Measurements from ENCODE around the gene HIP1R.

HIP1R gene

DNA sequence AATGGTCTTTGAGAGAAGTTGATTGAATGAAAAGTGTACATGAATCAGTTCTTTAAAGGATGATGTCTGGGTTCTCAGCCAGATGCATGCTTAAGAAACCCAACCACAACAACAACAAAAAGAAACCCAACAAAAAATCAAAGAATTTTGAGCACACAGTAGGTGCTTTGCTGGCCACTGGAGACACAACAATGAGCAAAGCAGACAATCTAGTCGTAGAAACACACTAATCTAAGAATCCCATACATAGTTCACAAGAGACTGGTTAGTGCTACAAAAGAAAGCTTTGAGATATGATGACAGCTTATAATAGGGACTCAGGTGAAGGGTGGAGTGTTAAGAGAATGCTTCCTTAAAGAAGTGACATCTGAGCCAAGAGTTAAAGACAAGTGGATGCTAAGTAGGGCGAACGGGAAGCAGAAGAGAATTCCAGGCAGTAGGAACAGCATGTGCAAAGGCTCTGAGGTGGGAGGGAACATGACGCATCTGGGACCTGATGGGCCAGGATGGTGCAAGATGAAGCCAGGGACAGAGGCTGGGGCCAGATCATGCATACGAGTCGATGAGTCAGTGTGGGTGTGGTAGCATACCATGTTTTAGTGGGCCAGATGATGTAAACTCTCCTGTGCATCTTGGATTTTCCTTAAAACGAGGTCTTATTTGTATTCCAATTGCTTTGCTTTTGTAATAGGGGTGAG lies 4.6 kb upstream of the HIP1R start:
- DNase-seq, result no peak

DNA sequence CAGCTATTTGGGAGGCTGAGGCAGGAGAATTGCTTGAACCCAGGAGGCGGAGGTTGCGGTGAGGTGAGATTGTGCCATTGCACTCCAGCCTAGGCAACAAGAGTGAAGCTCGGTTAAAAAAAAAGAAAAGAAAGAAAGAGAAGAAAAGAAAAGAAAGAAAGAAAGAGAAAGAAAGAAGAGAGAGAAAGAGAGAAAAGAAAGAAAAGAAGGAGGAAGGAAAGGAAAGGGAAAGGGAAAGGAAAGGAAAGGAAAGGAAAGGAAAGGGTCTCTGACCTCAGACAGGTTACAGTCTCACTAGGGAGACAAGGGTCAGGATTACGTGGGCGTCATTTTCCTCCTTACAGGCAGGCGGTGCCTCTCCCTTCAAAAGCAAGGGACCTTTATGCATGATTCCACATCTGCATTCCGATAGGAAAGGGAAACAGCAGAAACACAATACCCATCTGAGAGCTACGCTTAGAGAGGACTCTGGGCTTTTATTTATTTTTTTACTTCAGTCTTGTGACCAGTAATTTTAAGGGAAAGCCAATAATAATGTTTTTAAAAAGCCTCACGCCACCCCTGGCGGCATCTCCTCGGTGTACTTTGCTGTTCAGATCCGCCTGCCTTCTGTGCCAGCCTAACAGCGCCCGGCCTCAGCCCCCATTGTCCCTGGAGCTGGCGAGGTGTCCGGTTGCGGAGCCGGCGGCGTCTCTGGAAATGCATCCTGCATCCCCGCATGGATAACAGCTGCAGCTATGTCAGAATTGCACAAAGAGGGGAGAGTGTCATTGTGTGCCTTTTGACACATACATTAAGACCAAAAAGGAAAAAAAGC lies 945 bp upstream of the HIP1R start:
- no peak for DNase-seq

DNA sequence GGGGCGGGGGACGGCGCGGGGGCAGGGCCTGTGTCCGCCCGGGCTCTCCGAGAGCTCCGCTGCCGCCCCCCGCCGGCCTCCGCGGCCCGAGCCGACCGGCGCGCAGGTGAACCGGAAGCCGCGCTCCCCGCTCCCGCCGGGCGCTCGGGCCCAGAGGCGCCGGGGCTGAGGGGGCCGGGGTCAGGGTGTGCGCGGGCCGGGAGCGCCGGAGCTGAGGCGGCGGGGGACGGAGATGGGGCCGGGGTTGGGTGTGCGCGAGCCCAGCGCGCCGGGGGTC lies 431 bp downstream of the HIP1R start:
- DNase-seq, result no peak

DNA sequence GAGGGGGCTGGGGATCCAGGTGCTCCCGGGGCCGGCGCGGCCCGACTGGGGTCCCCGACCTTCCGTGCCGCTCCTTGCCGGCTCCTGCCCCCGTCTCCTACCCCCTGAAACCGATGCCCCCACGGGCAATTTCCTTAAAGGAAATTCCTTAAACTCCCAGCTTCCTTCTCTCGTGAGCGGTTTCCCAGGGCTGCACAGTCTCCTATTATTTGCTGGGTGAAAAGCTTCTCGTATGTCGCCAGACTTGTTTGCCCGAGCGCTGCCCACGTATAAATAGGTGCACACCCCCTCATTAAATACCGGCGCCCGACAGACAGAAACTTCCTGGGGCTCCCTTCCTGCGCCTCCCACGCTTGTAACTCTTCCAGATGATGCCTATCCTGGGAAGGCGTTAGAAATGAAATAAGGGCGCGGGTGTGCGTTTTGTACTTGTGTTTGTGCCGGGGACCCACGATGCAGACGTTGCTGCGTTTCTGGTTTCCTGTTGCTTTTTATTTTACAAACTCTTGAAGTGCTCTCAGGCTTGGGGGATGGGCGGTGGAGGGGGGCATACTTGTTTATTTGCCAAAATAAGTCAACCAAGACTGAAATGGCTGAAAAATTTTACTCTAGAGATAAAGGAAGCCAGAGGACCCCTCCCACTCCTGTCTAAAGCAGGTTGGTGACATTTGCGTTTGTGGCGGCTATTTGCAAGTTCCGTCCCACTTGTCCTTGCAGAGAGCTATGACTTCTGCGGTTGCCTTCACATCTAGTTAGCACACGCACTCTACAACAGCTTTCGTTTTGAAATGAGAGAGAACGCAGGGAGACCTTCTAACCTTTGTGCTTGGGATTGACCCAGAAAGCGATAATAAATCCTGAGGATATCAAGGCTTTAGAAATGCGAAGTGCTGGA lies 1.0 kb downstream of the HIP1R start:
- no peak for DNase-seq

DNA sequence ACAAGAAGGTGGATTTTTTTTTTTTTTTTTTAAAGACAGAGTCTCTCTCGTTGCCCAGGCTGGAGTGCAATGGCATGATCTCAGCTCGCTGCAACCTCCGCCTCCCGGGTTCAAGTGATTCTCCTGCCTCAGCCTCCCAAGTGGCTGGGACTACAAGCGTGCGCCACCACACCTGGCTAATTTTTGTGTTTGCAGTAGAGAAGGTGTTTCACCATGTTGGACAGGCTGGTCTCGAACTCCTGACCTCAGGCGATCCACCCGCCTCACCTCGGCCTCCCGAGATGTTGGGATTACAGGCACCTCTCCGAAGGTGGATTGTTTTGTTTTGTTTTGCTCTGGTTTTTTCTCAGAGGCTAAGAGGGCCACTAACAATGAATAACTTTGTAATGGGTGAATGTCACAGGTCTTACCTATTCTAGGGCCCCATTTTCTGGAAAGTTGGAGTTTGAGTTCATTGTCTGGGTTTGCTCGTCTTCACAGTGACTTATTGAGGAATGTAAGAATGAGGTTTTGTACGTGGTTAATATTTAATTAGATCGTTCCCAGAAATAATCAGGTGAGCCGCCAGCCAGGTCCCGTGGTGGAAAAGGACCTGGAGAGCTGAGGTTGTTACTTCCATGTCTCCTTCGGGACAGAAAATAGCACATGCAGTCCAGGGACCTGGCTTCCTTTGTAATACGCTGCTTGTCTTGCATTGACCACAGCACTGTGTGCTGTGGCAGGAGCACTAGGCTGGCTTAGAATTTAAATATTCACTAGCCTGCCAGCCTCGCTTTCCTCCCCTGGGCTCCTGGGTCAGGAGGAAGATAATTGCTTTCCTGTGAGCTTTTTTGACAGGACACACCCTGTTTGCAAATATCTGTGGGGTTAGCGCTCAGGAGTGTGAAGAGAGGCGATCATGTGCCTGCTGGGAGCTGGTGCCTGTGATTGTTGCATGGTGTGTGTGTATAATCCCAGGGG lies 2.3 kb downstream of the HIP1R start:
- peak; percentile 66 for DNase-seq

DNA sequence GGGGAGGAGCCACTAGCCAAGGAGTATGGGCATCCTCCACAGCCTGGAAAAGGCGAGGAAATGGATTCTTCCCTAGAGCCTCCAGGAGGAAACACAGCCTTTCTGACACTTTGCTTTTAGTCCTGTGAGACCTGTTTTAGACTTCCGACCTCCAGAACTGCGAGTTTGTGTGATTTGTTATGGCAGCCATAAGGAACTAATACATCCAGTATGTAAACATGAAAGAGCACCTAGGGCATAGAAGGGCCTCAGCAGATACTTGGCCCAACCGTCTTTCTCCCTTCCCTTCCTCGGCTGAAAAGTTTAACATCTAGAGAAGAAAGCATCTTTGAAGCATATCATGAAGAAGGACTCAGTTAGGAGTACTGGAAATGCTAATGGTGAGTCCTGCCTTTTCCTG lies 3.6 kb downstream of the HIP1R start:
- DNase-seq, result no peak

DNA sequence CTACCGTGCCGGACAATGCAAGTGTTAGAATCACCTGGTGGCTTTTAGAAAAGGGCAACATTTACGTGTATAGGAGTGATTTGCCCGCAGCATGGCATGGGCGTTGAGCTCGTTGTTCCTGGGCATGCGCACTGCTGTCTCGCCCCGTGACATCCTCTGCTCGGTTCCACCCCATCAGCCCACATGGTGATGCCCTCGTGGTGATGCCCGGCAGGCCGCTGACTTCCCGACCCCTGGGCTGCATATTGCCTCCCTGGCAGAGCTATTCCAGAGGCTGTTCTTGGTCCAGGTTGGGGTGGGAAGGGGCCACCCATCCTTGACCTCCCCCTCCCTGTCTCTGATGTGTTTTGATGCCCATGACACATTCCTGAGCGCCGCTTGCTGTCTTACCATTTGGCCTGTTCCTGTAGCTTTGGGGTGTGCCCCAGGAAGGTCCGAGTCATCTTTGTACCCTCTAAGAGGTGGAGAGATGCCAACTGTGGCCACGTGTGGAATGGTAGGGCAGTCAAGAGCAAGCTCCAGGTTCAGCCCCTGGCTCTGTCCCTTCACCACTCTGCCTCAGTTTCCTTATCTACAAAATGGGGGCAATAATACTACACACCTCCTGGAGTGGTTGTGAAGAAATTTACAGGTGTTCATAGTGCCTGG lies 4.8 kb downstream of the HIP1R start:
- DNase-seq, result no peak

DNA sequence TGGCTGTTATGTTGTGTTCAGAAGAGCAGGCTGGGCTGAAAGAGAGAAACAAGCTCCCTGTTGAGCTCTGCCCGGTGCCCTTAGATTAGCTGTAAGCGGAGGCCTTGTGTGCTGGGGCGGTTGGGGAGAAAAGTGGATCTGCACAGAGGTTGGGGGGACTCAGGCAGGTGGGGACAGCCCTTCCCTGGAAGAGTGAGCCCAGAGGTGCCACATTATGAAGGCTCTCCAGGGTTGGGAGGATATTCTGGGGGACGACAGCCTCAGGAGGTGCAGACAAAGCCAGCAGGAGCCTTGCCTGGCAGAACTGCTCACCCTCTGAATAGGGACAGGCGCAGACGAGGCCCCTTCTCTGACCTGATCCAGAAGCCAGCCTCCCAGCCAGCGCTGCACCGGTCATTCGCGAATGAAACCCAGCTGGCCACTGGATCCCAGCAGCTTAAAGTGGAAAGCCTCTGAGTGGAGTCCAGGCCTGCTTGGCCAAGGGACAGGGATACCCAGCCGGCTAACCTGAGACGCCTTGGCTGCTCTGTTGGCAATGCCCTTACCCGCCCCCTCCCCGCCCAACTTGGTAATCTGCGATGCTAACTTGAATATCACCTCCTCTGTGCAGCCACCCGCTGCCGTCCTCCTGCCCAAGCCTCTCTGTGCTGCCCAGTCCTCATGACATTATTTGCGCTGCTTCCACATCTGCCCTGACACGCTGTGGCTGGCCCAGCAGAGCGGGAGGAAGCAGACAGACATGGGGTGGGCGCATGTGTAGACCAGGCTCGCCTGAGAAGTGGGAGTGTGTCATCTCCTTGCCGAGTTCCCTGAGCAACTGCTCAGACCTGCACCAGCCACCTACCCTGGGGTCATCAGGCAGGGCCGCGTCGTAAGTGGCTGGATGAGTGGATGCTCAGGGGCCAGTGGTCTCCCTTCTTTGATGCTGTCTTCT lies 5.6 kb downstream of the HIP1R start:
- no peak for DNase-seq

DNA sequence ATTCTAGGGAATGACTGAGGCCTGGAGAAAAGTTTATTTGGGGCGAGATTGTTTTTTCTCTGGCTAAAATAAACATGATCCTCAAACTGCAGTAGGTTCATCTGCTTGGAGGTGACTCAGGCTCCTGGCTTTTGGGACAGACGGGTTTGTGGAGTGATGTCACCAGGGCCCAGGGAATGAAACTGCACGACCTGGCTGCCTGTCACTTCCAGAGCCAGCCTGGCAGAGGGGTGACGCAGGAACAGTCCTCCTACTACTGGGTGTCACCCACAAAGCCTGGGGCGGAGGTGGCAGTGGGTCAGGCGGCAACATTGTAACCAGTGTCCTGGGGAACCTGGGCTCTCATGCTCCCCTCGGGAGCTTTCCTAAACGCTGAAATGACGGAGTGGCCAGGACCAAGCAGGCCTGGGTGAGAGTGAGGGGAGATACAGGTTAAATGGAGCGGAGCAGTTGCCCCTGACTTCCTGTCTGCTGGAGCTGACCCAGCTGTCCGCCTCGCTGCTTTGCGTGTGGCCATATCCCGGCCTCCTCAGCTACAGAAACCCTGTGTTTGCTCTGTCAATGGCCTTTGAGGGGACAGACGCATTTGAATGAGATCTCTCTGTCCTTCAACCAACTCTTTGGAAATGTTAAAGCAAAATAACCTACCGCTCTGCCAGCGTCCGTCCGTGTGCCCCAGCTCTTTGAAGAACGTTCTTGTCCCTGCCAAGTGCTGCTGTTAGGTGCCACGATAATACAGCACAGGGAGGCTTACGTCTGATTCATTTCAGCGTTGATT lies 6.5 kb downstream of the HIP1R start:
- DNase-seq, result no peak

DNA sequence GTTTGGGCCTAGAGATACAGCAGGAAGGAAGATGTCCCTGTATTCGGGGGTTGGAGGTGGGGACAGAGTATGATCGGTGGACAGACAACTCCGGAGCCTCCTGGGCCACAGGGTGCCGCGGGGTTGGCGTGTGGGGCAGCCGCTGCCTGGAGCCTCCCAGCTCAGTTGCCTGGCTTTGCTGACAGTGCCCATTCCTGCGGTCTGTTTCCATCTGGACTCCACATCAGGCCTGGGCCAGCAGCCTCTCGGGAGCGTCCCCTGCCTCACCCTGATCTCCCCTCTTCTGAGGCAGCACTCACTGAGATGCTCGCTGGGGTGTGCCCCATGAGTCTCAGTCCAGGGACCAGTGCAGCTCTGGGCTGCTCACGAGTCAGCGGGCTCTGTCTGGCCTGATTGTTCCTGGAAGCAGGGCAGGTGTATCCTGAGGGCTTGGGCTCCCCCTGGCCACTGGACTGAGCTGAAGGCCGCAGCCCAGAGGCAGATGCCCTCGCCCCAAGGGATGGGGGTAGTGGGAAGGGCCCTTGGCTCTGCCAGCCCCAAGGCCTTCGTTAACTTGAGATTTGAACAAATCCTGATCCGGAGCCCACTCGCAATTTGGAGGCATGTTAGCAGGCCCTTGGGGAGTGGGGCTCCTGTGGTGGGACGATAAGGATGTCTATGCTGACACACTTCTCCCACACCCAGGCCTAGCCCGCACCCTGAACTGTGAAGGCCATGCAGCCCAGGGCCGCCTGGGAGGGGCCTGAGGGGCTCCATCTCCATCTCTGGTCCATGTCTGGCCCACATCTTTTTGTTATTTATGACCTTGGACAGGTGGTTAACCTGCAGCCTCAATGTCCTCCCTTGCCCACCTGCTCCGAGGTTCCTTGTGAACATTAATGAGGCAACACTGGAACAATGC lies 7.5 kb downstream of the HIP1R start:
- no peak for DNase-seq

DNA sequence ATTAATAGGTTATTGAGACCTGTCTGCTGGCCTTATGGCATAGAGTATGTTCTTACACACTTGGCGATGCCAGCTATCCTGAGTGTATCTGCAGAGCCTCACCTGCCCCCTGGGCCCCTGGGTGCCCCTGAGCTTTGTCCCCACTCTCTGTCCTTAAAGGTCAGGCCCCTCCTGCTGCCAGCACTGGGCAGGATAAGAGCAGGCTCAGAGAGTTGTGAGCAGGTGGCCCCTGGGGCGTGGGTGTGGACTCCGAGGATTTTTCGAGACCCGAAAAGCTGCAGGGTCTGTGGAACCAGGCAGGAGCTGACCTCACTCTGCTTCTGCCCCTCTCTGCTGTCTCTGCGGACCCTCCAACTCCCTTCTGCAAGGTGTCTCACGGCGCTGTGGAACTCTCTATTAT lies 8.2 kb downstream of the HIP1R start:
- DNase-seq, result no peak

DNA sequence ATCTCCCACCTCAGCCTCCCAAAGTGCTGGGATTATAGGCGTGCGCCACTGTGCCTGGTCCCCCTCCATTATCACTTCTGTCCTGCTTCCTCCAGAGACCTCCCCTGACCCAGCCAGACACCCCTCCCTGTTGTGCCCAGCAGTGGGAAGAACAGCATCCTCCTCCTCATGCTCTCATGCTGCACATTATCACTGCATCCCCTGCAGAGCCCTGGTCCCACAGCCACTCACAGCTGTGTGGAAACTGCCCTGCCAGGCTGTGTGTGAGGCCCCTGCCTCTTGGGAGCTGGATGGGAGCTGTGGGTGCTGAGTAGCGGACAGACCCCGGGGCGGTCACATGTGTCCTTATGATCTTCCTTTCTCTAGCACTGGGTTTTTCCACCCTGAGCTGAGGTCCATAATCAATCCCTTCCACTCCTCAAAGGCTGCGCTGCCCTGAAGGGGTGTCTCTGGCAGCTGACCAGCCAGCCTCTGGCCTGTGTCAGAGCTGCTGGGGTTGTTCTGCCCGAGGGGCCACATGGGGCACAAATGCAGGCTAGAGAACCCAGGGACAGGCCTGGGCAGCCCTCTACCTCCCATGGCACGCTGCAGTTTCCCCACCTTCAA lies 9.2 kb downstream of the HIP1R start:
- no peak for DNase-seq

DNA sequence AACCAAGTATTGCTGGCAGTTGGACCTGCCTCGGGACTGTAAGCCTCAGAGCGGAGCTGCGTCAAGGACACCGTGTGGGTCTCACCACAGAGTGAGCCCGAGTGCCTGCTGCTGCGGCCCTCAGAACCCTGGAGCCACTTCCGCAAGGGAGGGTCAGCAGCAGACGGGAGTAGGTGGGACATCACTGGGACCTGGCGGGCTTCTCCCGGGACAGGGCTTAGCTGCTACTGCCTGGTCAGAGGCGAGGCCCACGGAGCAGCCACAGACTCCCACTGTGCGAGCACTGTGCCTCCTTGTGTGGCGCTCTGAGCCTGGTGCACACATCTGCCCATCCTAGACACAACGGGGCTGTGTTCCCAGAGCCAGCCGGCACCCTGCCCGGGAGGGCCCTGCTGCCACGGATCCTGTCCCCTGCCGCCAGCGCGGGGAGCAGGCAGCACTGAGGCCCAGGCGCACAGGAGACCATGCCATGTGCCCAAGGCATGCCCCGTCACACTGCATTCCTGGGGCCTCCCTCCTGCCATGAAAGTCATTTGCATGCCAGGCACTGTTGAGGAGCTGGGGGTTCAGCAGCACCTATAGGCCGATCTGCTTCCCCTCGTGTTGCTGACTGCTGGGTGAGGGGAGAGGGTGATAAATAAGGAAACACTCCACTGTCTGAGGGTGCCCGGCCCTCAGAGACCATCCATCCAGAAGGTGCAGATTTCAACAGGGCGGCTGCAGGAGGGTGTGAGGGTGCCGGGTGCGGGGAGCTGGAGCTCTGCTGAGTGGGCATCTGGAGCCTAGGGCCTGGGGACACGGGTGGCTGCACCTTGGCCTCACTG lies 10.0 kb downstream of the HIP1R start:
- no peak for DNase-seq

DNA sequence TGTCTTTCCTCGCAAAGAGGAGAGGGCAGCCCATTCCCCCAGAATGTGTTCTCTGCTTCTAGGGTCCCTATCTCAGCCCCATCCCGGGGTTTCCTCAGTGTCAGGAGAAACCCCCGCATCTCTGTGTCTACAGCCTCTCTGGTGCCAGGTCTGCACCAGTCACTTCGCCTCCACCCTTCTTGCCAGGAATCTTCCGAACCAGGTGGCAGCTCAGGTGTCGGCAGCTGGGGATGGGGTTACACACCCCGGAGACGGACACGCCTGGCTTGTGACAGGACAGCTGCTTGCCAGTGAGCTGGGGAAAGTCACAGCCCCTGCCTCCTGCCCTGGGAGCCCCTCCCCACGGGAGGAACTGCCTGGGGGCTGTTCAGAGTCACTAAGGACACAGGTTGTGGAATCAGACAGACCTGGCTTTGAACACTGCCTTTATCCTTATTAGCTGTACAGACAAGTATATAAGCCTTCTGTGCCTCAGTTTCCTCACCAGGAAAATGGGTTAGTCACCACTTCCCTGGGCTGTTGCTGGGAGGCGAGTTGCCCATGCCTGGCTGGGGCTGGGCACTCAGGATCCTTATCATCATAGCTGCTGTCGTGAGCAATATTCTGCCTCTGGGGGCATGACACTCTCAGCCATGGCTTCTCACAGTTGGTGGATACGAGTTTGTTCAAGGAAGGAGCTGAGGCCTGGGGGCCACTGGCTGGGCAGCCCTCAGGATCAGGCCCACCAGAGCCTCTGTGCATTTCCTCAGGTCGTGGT lies 10.8 kb downstream of the HIP1R start:
- DNase-seq, result peak; percentile 53

DNA sequence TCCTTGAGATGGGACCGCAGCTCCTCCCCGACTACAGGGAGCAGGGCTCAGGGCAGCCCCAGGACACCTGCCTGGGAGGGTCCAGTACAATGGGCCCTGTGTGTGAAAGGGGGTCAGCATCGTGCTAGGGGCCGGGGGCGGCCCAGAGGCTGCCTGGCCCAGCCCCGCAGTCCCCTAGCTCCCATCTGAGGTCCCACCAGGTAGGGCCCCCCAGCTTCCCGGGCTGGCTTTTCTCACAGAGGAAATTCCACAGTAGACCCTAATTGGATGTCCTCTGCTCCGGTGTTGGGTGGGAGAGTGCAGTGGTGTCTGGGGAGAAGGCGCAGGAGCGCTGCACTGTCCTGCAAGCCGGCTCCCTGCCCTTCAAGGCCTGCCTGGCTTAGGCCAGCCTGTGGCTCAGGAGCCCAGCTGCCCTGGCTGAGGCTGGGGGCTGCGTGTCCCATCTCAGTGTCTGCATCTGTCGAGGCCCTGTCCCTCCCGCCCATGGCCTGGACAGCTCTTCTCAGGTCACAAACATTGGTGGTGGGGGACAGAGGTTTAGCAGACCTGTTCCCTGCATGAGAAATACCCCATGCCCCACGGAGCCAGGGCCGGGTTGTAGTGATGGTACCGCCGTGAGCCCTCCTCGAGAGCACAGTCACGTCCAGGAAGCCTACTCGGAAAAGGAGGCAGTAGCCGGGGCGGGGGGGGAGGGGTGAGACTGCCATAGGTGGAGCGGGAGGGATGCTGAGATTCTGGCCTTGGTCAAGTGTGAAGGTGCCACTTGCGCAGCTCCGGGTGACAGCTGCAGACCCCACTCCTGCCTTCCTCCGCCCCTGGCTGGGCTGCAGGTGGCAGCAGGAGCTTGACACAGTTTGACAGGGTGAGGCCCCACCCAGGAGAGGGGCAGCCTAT lies 11.6 kb downstream of the HIP1R start:
- DNase-seq, result no peak

DNA sequence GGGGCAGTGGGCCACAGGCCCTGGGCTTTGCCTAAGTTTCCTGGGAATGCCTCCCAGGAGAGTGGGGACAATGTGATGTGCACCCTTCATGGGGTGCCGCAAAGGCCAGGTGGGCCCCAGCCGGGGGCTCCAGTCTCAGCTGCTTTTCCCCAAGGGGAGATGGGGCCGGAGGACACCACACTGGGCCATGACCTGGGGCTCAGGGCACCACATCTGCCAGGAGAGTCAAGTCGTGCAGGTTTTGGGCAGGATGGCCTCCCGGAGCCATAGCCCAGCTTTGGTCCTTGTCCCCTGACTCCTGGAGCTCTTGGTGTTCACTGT lies 12.2 kb downstream of the HIP1R start:
- DNase-seq, result no peak
